Astrocyte (in vitro differentiated cells and primary cell): Measurements from ENCODE around the gene SUN3.

Experiments used
- CTCF ChIP-seq: IDR thresholded peaks from 2 replicates; pipeline ENCODE4 v1.5.1; 2011; ENCODE audit warnings: low read depth, mild to moderate bottlenecking, inconsistent platforms, low read length, moderate library complexity; ENCODE audit not compliant: insufficient read depth
- EZH2 ChIP-seq: IDR thresholded peaks from 2 replicates; pipeline ENCODE4 v1.6.1; 2012; ENCODE audit warnings: mild to moderate bottlenecking, low read length, inconsistent platforms; ENCODE audit not compliant: insufficient read depth

- TF ChIP-seq CTCF (no peak), EZH2 (no peak)
Observed at GRCh38 chr7:48011323-48011722, 17.6 kb downstream of the SUN3 start.
